Panc1 (cell line): ENCODE data around the gene SLC22A23. TPM values are rescaled to one million over a fixed set of nuclear protein-coding genes. Genes with fewer than 3 reads are reported as not detected.

Experiments
- ATAC-seq: fragments of 200-7000 bp; cut with Tn5 transposase; 2 replicates; pipeline ENCODE4 v1.9.1; 2020; ENCODE audit warnings: mild to moderate bottlenecking, moderate library complexity
- BruUV-seq: library from RNA; stranded (reverse); fragments of 400-500 nt; replicated peaks from 2 replicates; lab custom pipeline; 2021; lab: Mats Ljungman, UMichigan
- CTCF ChIA-PET: fragments of 300-600 bp; sonication (Branson Sonifier 250); formaldehyde crosslinking; loops from one replicate; lab custom pipeline; 2022; ENCODE audit warnings: antibody characterized with exemption; lab: Charles Lee
- POLR2A ChIA-PET: fragments of 300-600 bp; sonication (Branson Sonifier 250); formaldehyde crosslinking; loops from one replicate; lab custom pipeline; 2022; ENCODE audit warnings: antibody characterized with exemption; lab: Charles Lee
- DNase-seq: peaks from one replicate; pipeline ENCODE4 v3.0.0-alpha.2; 2010; ENCODE audit warnings: low read depth, low spot score
- H3K27ac ChIP-seq: 2 replicates; pipeline ENCODE4 v1.5.1; 2011; ENCODE audit warnings: mild to moderate bottlenecking, low read length, inconsistent platforms
- H3K27me3 ChIP-seq: fragments of 200-500 bp; sonication (Bioruptor generic); 2 replicates; pipeline ENCODE4 v1.6.0; 2014; ENCODE audit warnings: low read length, inconsistent platforms; ENCODE audit not compliant: control insufficient read depth, insufficient read depth
- H3K36me3 ChIP-seq: fragments of 200-500 bp; sonication (Bioruptor generic); 2 replicates; pipeline ENCODE4 v1.5.1; 2014; ENCODE audit warnings: inconsistent platforms, mild to moderate bottlenecking, low read length, moderate library complexity; ENCODE audit not compliant: control insufficient read depth, insufficient read depth
- H3K4me1 ChIP-seq: 2 replicates; pipeline ENCODE4 v1.5.1; 2011; ENCODE audit warnings: inconsistent platforms, mild to moderate bottlenecking, low read length, moderate library complexity; ENCODE audit not compliant: control insufficient read depth, insufficient read depth
- H3K4me3 ChIP-seq, 2 experiments: 2 replicates each; pipeline ENCODE4 v1.5.1; 2011 to 2012; ENCODE audit warnings: low read depth in 2 of 2, low read length in 2 of 2, mild to moderate bottlenecking in 2 of 2, inconsistent platforms in 1 of 2, moderate library complexity in 1 of 2
- H3K9me3 ChIP-seq: fragments of 200-500 bp; sonication (Bioruptor generic); 2 replicates; pipeline ENCODE4 v1.5.1; 2014; ENCODE audit warnings: low read depth, mild to moderate bottlenecking, inconsistent platforms, low read length, moderate library complexity; ENCODE audit not compliant: control insufficient read depth, insufficient read depth
- POLR2AphosphoS5 ChIP-seq: IDR thresholded peaks from 2 replicates; pipeline ENCODE4 v1.6.1; 2012; ENCODE audit warnings: mild to moderate bottlenecking, low read depth, low read length, moderate library complexity
- SIN3A ChIP-seq: IDR thresholded peaks from 2 replicates; pipeline ENCODE4 v1.6.1; 2012; ENCODE audit warnings: low read depth, mild to moderate bottlenecking, low read length, moderate library complexity, borderline replicate concordance; ENCODE audit not compliant: insufficient read depth
- TCF7L2 ChIP-seq: IDR thresholded peaks from 2 replicates; pipeline ENCODE4 v1.6.1; 2011; ENCODE audit warnings: mild to moderate bottlenecking, low read depth, low read length, inconsistent platforms
- in situ Hi-C: cut with HindIII; loops from 2 replicates; pipeline ENCODE4 v1.10.0; 2016; ENCODE audit warnings: low sequenced_read_pairs, low pct_unique_long_range_greater_than_20kb
- intact Hi-C: fragments of 100-400 bp; cut with micrococcal nuclease; formaldehyde crosslinking; loops from one replicate; pipeline ENCODE4 v1.10.0; 2022; ENCODE audit not compliant: unreplicated experiment
- total RNA-seq: library from RNA; stranded (reverse); gene quantifications from one replicate; pipeline ENCODE4 v1.2.1, GENCODE V29; 2021; ENCODE audit not compliant: unreplicated experiment
- TF ChIP-seq, protein P1 (sequence below): fragments of 450-650 bp; IDR thresholded peaks from 2 replicates; pipeline ENCODE4 v1.5.1; 2017; ENCODE audit warnings: mild to moderate bottlenecking
- TF ChIP-seq, protein P2 (sequence below), 2 experiments: IDR thresholded peaks; 2 replicates each; pipeline ENCODE4 v1.6.1; 2011 to 2012; ENCODE audit warnings: low read depth in 2 of 2, control low read depth in 1 of 2, low read length in 1 of 2, mild to moderate bottlenecking in 1 of 2, moderate library complexity in 1 of 2; ENCODE audit not compliant: insufficient read depth in 1 of 2

The SLC22A23 gene
- total RNA-seq, 1 experiment from 2014 or later: 4.5 TPM

GRCh38 chr6:3373597-3374203 lies 83.2 kb downstream of the SLC22A23 start:
- no peak overlapping the region for H3K27ac ChIP-seq
- no peaks in the 10 kb centered on the region for H3K36me3 ChIP-seq
- H3K4me3 ChIP-seq: no peak overlapping the region
- in situ Hi-C loops: no loop called here
- ATAC-seq (no peak), DNase-seq (no peak)
- no peak for TF ChIP-seq SIN3A
- TF ChIP-seq, protein P1, sequence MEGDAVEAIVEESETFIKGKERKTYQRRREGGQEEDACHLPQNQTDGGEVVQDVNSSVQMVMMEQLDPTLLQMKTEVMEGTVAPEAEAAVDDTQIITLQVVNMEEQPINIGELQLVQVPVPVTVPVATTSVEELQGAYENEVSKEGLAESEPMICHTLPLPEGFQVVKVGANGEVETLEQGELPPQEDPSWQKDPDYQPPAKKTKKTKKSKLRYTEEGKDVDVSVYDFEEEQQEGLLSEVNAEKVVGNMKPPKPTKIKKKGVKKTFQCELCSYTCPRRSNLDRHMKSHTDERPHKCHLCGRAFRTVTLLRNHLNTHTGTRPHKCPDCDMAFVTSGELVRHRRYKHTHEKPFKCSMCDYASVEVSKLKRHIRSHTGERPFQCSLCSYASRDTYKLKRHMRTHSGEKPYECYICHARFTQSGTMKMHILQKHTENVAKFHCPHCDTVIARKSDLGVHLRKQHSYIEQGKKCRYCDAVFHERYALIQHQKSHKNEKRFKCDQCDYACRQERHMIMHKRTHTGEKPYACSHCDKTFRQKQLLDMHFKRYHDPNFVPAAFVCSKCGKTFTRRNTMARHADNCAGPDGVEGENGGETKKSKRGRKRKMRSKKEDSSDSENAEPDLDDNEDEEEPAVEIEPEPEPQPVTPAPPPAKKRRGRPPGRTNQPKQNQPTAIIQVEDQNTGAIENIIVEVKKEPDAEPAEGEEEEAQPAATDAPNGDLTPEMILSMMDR: no peak
- no peak for TF ChIP-seq POLR2AphosphoS5
- no peak for TF ChIP-seq TCF7L2
- TF ChIP-seq, protein P2, sequence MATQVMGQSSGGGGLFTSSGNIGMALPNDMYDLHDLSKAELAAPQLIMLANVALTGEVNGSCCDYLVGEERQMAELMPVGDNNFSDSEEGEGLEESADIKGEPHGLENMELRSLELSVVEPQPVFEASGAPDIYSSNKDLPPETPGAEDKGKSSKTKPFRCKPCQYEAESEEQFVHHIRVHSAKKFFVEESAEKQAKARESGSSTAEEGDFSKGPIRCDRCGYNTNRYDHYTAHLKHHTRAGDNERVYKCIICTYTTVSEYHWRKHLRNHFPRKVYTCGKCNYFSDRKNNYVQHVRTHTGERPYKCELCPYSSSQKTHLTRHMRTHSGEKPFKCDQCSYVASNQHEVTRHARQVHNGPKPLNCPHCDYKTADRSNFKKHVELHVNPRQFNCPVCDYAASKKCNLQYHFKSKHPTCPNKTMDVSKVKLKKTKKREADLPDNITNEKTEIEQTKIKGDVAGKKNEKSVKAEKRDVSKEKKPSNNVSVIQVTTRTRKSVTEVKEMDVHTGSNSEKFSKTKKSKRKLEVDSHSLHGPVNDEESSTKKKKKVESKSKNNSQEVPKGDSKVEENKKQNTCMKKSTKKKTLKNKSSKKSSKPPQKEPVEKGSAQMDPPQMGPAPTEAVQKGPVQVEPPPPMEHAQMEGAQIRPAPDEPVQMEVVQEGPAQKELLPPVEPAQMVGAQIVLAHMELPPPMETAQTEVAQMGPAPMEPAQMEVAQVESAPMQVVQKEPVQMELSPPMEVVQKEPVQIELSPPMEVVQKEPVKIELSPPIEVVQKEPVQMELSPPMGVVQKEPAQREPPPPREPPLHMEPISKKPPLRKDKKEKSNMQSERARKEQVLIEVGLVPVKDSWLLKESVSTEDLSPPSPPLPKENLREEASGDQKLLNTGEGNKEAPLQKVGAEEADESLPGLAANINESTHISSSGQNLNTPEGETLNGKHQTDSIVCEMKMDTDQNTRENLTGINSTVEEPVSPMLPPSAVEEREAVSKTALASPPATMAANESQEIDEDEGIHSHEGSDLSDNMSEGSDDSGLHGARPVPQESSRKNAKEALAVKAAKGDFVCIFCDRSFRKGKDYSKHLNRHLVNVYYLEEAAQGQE (IDR thresholded peaks at IDR 0.05; ENCODE audit: insufficient read depth in 1 of 2, low read depth in 2 of 2, low read length in 1 of 2): no peak
- intact Hi-C loops: no loop called here
- no peaks in the 10 kb centered on the region for H3K27me3 ChIP-seq
- no peaks in the 10 kb centered on the region for H3K4me1 ChIP-seq
- POLR2A ChIA-PET: no interaction called here
- CTCF ChIA-PET: no interaction called here
- no peaks in the 10 kb centered on the region for H3K9me3 ChIP-seq
- BruUV-seq: no TSS peak

GRCh38 chr6:3372912-3373554 lies 83.8 kb downstream of the SLC22A23 start:
- DNase-seq: no peak
- no peak for ATAC-seq
- Histone ChIP-seq H3K9me3 (no peaks in the 10 kb centered on the region), H3K27ac (no peak overlapping the region), H3K27me3 (no peaks in the 10 kb centered on the region), H3K4me1 (no peaks in the 10 kb centered on the region), H3K36me3 (no peaks in the 10 kb centered on the region), H3K4me3 (no peak overlapping the region)
- in situ Hi-C loops: no loop called here
- ChIA-PET CTCF (no interaction called here), POLR2A (no interaction called here)
- no TSS peak for BruUV-seq
- intact Hi-C loops: no loop called here
- TF ChIP-seq, protein P2 (IDR thresholded peaks at IDR 0.05; ENCODE audit: insufficient read depth in 1 of 2, low read depth in 2 of 2, low read length in 1 of 2): no peak
- TF ChIP-seq POLR2AphosphoS5 (no peak), SIN3A (no peak), TCF7L2 (no peak)
- TF ChIP-seq, protein P1: no peak
